HepG2 (cell line): ENCODE data around the gene RNF213. TPM values are rescaled to one million over a fixed set of nuclear protein-coding genes. Genes with fewer than 3 reads are reported as not detected.

Experiments
- EED ChIP-seq: sonication (generic); formaldehyde crosslinking; IDR thresholded peaks from 2 replicates; pipeline ENCODE4 v1.5.0; 2020; ENCODE audit warnings: mild to moderate bottlenecking, missing genetic modification reagents
- GLI4 ChIP-seq: sonication (generic); formaldehyde crosslinking; IDR thresholded peaks from 2 replicates; pipeline ENCODE4 v1.5.1; 2020; ENCODE audit warnings: missing genetic modification reagents, mild to moderate bottlenecking, moderate library complexity, borderline replicate concordance
- HMG20B ChIP-seq: conservative IDR thresholded peaks from 2 replicates; pipeline ENCODE4 v1.6.1; 2016; ENCODE audit warnings: missing genetic modification reagents, missing compliant biosample characterization
- HNRNPUL1 ChIP-seq: fragments of 200-400 bp; formaldehyde crosslinking; IDR thresholded peaks from 2 replicates; pipeline ENCODE4 v1.6.1; 2017; ENCODE audit warnings: low read depth, mild to moderate bottlenecking, low read length, moderate library complexity
- KDM5B ChIP-seq: sonication (generic); formaldehyde crosslinking; IDR thresholded peaks from 2 replicates; pipeline ENCODE4 v1.4.0; 2020; ENCODE audit warnings: missing genetic modification reagents, mild to moderate bottlenecking, borderline replicate concordance
- MAF1 ChIP-seq: sonication (generic); formaldehyde crosslinking; IDR thresholded peaks from 2 replicates; pipeline ENCODE4 v1.5.0; 2020; ENCODE audit warnings: missing genetic modification reagents, borderline replicate concordance
- NR2C2 ChIP-seq: sonication (generic); formaldehyde crosslinking; IDR thresholded peaks from 2 replicates; pipeline ENCODE4 v1.4.0; 2020; ENCODE audit warnings: missing genetic modification reagents, mild to moderate bottlenecking, moderate library complexity, borderline replicate concordance
- PCBP1 ChIP-seq: fragments of 200-400 bp; formaldehyde crosslinking; IDR thresholded peaks from 2 replicates; pipeline ENCODE4 v1.6.1; 2017; ENCODE audit warnings: mild to moderate bottlenecking, low read depth, low read length, borderline replicate concordance
- PLRG1 ChIP-seq: fragments of 450-650 bp; conservative IDR thresholded peaks from 2 replicates; pipeline ENCODE4 v1.6.1; 2016
- ZBTB3 ChIP-seq: sonication (generic); formaldehyde crosslinking; IDR thresholded peaks from 2 replicates; pipeline ENCODE4 v1.4.0; 2020; ENCODE audit warnings: low read depth, mild to moderate bottlenecking, moderate library complexity, missing genetic modification reagents, borderline replicate concordance
- ZBTB38 ChIP-seq: sonication (generic); formaldehyde crosslinking; IDR thresholded peaks from 2 replicates; pipeline ENCODE4 v1.5.1; 2020; ENCODE audit warnings: mild to moderate bottlenecking, missing genetic modification reagents
- ZNF17 ChIP-seq: sonication (generic); formaldehyde crosslinking; IDR thresholded peaks from 2 replicates; pipeline ENCODE4 v1.5.0; 2020; ENCODE audit warnings: mild to moderate bottlenecking, missing genetic modification reagents
- ZNF205 ChIP-seq: IDR thresholded peaks from 2 replicates; pipeline ENCODE4 v1.6.1; 2018; ENCODE audit warnings: missing biosample characterization, missing genetic modification reagents
- ZNF224 ChIP-seq: sonication (generic); formaldehyde crosslinking; IDR thresholded peaks from 2 replicates; pipeline ENCODE4 v1.5.0; 2020; ENCODE audit warnings: mild to moderate bottlenecking, missing genetic modification reagents
- ZNF329 ChIP-seq: sonication (generic); formaldehyde crosslinking; IDR thresholded peaks from 2 replicates; pipeline ENCODE4 v1.9.0; 2021; ENCODE audit warnings: low read depth, mild to moderate bottlenecking, missing genetic modification reagents
- ZNF33A ChIP-seq: sonication (generic); formaldehyde crosslinking; IDR thresholded peaks from 2 replicates; pipeline ENCODE4 v1.5.1; 2020; ENCODE audit warnings: missing genetic modification reagents, mild to moderate bottlenecking, moderate library complexity, borderline replicate concordance
- ZNF446 ChIP-seq: sonication (generic); formaldehyde crosslinking; IDR thresholded peaks from 2 replicates; pipeline ENCODE4 v1.5.0; 2020; ENCODE audit warnings: mild to moderate bottlenecking, missing genetic modification reagents
- ZNF784 ChIP-seq: sonication (generic); formaldehyde crosslinking; IDR thresholded peaks from 2 replicates; pipeline ENCODE4 v1.5.1; 2020; ENCODE audit warnings: missing genetic modification reagents, mild to moderate bottlenecking, borderline replicate concordance
- polyA plus RNA-seq, 8 experiments: library from polyadenylated mRNA; depleted of rRNA in 3 of 8; stranded (reverse) in 7 of 8; unstranded in 1 of 8; fragments of >200 nt; fragmentation: Illumina TruSeq in 4 of 8; extraction: Trizol in 4 of 8; gene quantifications; 2 replicates each; pipeline versions ENCODE4 v1.2.1 to v1.2.3, GENCODE V29; 2011 to 2016; ENCODE audit warnings: low read depth in 4 of 8, missing spikeins in 1 of 8, mixed read lengths in 1 of 8; ENCODE audit not compliant: insufficient read depth in 1 of 8
- total RNA-seq, 5 experiments: library from RNA; depleted of rRNA; stranded (reverse); fragments of >200 nt; fragmentation: Illumina TruSeq; extraction: Trizol; gene quantifications; 2 replicates each; pipeline ENCODE4 v1.2.3, GENCODE V29; 2016; ENCODE audit warnings: low read depth in 1 of 5
- TF ChIP-seq, protein P1 (sequence below): sonication (generic); formaldehyde crosslinking; conservative IDR thresholded peaks from 2 replicates; pipeline ENCODE4 v1.4.0; 2020; ENCODE audit warnings: missing genetic modification reagents
- TF ChIP-seq, protein P2 (sequence below): sonication (generic); formaldehyde crosslinking; IDR thresholded peaks from 2 replicates; pipeline ENCODE4 v1.4.0; 2020; ENCODE audit warnings: missing genetic modification reagents
- TF ChIP-seq, protein P3 (sequence below): sonication (generic); formaldehyde crosslinking; IDR thresholded peaks from 2 replicates; pipeline ENCODE4 v1.5.0; 2020; ENCODE audit warnings: mild to moderate bottlenecking, missing genetic modification reagents, borderline replicate concordance

Gene RNF213
- total and polyA plus RNA-seq, 2 of the 13 experiments (the other 11 are each of a cell fraction or from before 2014, with no cell fraction given): 38.6 to 38.7 TPM

- TF ChIP-seq KDM5B (CRISPR knock-in tag) (peak; percentile 93), ZNF784 (CRISPR knock-in tag) (peak; percentile 95), ZBTB3 (CRISPR knock-in tag) (peak; percentile 84; the same call in 1 of the 2 replicates), PCBP1 (peak; percentile 97; the same call in 1 of the 2 replicates), EED (CRISPR knock-in tag) (peak; percentile 76; the same call in 1 of the 2 replicates), HMG20B (CRISPR knock-in tag) (no peak), ZNF17 (CRISPR knock-in tag) (no peak), ZBTB38 (CRISPR knock-in tag) (peak; percentile 77), HNRNPUL1 (no peak; the same call in 1 of the 2 replicates), ZNF205 (CRISPR knock-in tag) (peak; percentile 74; the same call in 1 of the 2 replicates), ZNF329 (CRISPR knock-in tag) (peak; percentile 81; the same call in 1 of the 2 replicates), ZNF224 (CRISPR knock-in tag) (peak; percentile 98), ZNF446 (CRISPR knock-in tag) (peak; percentile 83; the same call in 1 of the 2 replicates), NR2C2 (CRISPR knock-in tag) (peak; percentile 88), MAF1 (CRISPR knock-in tag) (peak; percentile 87; the same call in 1 of the 2 replicates), ZNF33A (CRISPR knock-in tag) (no peak), GLI4 (CRISPR knock-in tag) (peak; percentile 97), PLRG1 (no peak)
- TF ChIP-seq, protein P1, sequence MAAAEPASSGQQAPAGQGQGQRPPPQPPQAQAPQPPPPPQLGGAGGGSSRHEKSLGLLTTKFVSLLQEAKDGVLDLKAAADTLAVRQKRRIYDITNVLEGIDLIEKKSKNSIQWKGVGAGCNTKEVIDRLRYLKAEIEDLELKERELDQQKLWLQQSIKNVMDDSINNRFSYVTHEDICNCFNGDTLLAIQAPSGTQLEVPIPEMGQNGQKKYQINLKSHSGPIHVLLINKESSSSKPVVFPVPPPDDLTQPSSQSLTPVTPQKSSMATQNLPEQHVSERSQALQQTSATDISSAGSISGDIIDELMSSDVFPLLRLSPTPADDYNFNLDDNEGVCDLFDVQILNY: peak; percentile 48; the same call in 1 of the 2 replicates
- TF ChIP-seq, protein P2, sequence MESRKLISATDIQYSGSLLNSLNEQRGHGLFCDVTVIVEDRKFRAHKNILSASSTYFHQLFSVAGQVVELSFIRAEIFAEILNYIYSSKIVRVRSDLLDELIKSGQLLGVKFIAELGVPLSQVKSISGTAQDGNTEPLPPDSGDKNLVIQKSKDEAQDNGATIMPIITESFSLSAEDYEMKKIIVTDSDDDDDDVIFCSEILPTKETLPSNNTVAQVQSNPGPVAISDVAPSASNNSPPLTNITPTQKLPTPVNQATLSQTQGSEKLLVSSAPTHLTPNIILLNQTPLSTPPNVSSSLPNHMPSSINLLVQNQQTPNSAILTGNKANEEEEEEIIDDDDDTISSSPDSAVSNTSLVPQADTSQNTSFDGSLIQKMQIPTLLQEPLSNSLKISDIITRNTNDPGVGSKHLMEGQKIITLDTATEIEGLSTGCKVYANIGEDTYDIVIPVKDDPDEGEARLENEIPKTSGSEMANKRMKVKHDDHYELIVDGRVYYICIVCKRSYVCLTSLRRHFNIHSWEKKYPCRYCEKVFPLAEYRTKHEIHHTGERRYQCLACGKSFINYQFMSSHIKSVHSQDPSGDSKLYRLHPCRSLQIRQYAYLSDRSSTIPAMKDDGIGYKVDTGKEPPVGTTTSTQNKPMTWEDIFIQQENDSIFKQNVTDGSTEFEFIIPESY (CRISPR knock-in tag): no peak
- TF ChIP-seq, protein P3, sequence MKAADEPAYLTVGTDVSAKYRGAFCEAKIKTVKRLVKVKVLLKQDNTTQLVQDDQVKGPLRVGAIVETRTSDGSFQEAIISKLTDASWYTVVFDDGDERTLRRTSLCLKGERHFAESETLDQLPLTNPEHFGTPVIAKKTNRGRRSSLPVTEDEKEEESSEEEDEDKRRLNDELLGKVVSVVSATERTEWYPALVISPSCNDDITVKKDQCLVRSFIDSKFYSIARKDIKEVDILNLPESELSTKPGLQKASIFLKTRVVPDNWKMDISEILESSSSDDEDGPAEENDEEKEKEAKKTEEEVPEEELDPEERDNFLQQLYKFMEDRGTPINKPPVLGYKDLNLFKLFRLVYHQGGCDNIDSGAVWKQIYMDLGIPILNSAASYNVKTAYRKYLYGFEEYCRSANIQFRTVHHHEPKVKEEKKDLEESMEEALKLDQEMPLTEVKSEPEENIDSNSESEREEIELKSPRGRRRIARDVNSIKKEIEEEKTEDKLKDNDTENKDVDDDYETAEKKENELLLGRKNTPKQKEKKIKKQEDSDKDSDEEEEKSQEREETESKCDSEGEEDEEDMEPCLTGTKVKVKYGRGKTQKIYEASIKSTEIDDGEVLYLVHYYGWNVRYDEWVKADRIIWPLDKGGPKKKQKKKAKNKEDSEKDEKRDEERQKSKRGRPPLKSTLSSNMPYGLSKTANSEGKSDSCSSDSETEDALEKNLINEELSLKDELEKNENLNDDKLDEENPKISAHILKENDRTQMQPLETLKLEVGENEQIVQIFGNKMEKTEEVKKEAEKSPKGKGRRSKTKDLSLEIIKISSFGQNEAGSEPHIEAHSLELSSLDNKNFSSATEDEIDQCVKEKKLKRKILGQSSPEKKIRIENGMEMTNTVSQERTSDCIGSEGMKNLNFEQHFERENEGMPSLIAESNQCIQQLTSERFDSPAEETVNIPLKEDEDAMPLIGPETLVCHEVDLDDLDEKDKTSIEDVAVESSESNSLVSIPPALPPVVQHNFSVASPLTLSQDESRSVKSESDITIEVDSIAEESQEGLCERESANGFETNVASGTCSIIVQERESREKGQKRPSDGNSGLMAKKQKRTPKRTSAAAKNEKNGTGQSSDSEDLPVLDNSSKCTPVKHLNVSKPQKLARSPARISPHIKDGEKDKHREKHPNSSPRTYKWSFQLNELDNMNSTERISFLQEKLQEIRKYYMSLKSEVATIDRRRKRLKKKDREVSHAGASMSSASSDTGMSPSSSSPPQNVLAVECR (CRISPR knock-in tag): peak; percentile 100
These were observed 154.4 kb downstream of the RNF213 start, which contains the start of gene ENDOV (continued) for GRCh38 chr17:80414803-80415625.
